Gastrocnemius medialis (tissue), 4 donors: Measurements from ENCODE around the gene SART3. TPM values are rescaled to one million over a fixed set of nuclear protein-coding genes. Genes with fewer than 3 reads are reported as not detected.
"Not testable (repeated sequence)": the region's sequence is repeated elsewhere in the genome, so short reads cannot be mapped to it uniquely, and the experiment has no call there.

Experiments
- ATAC-seq, 2 donors: fragments of 150-250 bp; one replicate each; pipeline ENCODE4 v1.9.1; 2016
- DNase-seq, 2 donors: peaks; one replicate each; pipeline ENCODE4 v3.0.0-alpha.2; 2019
- H3K27ac ChIP-seq, 4 donors: fragments of 200-600 bp; sonication (generic); 1 replicate in 1 of 4; 2 replicates in 3 of 4; pipeline ENCODE4 v1.5.1; 2016 to 2018; ENCODE audit warnings: mild to moderate bottlenecking in 2 of 4, moderate library complexity in 1 of 4
- H3K27me3 ChIP-seq, 3 donors: fragments of 200-600 bp; sonication (generic) in 2 of 3; 1 replicate in 1 of 3; 2 replicates in 2 of 3; pipeline versions ENCODE4 v1.5.1 to v1.6.0; 2016 to 2019; ENCODE audit warnings: mild to moderate bottlenecking in 1 of 3, moderate library complexity in 1 of 3
- H3K36me3 ChIP-seq, 2 donors: fragments of 200-600 bp; sonication (generic) in 1 of 2; one replicate each; pipeline ENCODE4 v1.5.1; 2017 to 2018
- H3K4me1 ChIP-seq, 2 donors: fragments of 200-600 bp; sonication (generic) in 1 of 2; one replicate each; pipeline ENCODE4 v1.5.1; 2016 to 2017; ENCODE audit warnings: mild to moderate bottlenecking in 2 of 2
- H3K4me3 ChIP-seq, 4 donors: fragments of 200-600 bp; sonication (generic) in 3 of 4; 1 replicate in 1 of 4; 2 replicates in 3 of 4; pipeline ENCODE4 v1.5.1; 2016 to 2019; ENCODE audit warnings: mild to moderate bottlenecking in 2 of 4
- H3K9me3 ChIP-seq, 3 donors: fragments of 200-600 bp; sonication (generic) in 2 of 3; 1 replicate in 1 of 3; 2 replicates in 2 of 3; pipeline ENCODE4 v1.5.1; 2016 to 2019
- CTCF ChIP-seq, 5 experiments: fragments of 450-650 bp in 3 of 5; fragments of 200-600 bp in 2 of 5; sonication (generic) in 2 of 5; IDR thresholded peaks in 4 of 5; conservative IDR thresholded peaks in 1 of 5; 1 replicate in 4 of 5; 2 replicates in 1 of 5; pipeline ENCODE4 v1.5.1; 2016 to 2019; ENCODE audit warnings: antibody characterized with exemption in 5 of 5, mild to moderate bottlenecking in 3 of 5, moderate library complexity in 3 of 5
- POLR2A ChIP-seq, 2 donors: fragments of 450-650 bp; IDR thresholded peaks; one replicate each; pipeline ENCODE4 v1.6.1; 2017; ENCODE audit warnings: antibody characterized with exemption in 2 of 2, mild to moderate bottlenecking in 2 of 2, moderate library complexity in 2 of 2
- in situ Hi-C, 4 donors: fragments of 200-750 bp; cut with MboI; loops; one replicate each; pipeline versions ENCODE4 v1.15.0 to v1.8.0; 2017; ENCODE audit warnings: low sequenced_read_pairs in 4 of 4
- intact Hi-C: fragments of 100-400 bp; cut with DNase I; formaldehyde crosslinking; loops from one replicate; pipeline ENCODE4 v1.15.1; 2023; ENCODE audit warnings: low total_unique reads
- total RNA-seq, 4 donors: library from RNA; depleted of rRNA; stranded (reverse); fragments of >200 nt; gene quantifications; one replicate each; pipeline versions ENCODE4 v1.1.0 to v1.2.3, GENCODE V29; 2016

The SART3 gene
- total RNA-seq, 4 donors from 2014 or later = 38.1 to 52.6 (median 51.3) TPM

GRCh38 chr12:108495054-108495453 lies 65.9 kb downstream of the SART3 start:
- intact Hi-C loops (no loop called here), in situ Hi-C loops (no loop called here)
- TF ChIP-seq CTCF (IDR thresholded peaks at IDR 0.05 in 4 of 5, conservative IDR thresholded peaks at IDR 0.05 in 1 of 5) (peak in 2 of 5 experiments; percentile 10 to 40), POLR2A (IDR thresholded peaks at IDR 0.05) (no peak)
- Histone ChIP-seq H3K27me3 (peaks cover 0 to 4% (median 0%) of the 10 kb centered on the region in 3 donors), H3K9me3 (no peaks in the 10 kb centered on the region), H3K4me1 (no peaks in the 10 kb centered on the region), H3K4me3 (no peak overlapping the region), H3K36me3 (no peaks in the 10 kb centered on the region), H3K27ac (no peak overlapping the region)
- no peak for DNase-seq
- ATAC-seq = no peak

- Histone ChIP-seq H3K9me3 (peaks cover 0 to 3% (median 0%) of the 10 kb centered on the region in 3 donors), H3K27me3 (peaks cover 0 to 5% (median 0%) of the 10 kb centered on the region in 3 donors), H3K4me3 (no peak overlapping the region), H3K4me1 (no peaks in the 10 kb centered on the region), H3K27ac (no peak overlapping the region), H3K36me3 (no peaks in the 10 kb centered on the region)
- DNase-seq = no peak
- no peak for ATAC-seq
- in situ Hi-C loops (no loop called here), intact Hi-C loops (no loop called here)
- TF ChIP-seq POLR2A (IDR thresholded peaks at IDR 0.05) = no peak
- no peak for TF ChIP-seq CTCF (IDR thresholded peaks at IDR 0.05 in 4 of 5, conservative IDR thresholded peaks at IDR 0.05 in 1 of 5)
Measured at GRCh38 chr12:108491256-108491655, 69.7 kb downstream of the SART3 start.

- H3K36me3 ChIP-seq, H3K27ac ChIP-seq, H3K4me1 ChIP-seq, H3K27me3 ChIP-seq, intact Hi-C loops, H3K4me3 ChIP-seq, ATAC-seq, H3K9me3 ChIP-seq, in situ Hi-C loops, DNase-seq: not testable (repeated sequence)
Measured at GRCh38 chr12:108487029-108487428, 73.9 kb downstream of the SART3 start.

- in situ Hi-C loops, H3K4me3 ChIP-seq, H3K9me3 ChIP-seq, H3K27me3 ChIP-seq, ATAC-seq, H3K4me1 ChIP-seq, H3K27ac ChIP-seq, intact Hi-C loops, H3K36me3 ChIP-seq, DNase-seq: not testable (repeated sequence)
Measured at GRCh38 chr12:108485371-108485770, 75.6 kb downstream of the SART3 start.

- ATAC-seq = no peak
- Histone ChIP-seq H3K36me3 (no peaks in the 10 kb centered on the region), H3K4me3 (no peak overlapping the region), H3K27me3 (peaks cover 0 to 5% (median 4%) of the 10 kb centered on the region in 3 donors), H3K4me1 (no peaks in the 10 kb centered on the region), H3K27ac (no peak overlapping the region), H3K9me3 (peaks cover 0 to 3% (median 0%) of the 10 kb centered on the region in 3 donors)
- DNase-seq = no peak
- in situ Hi-C loops (no loop called here), intact Hi-C loops (no loop called here)
- TF ChIP-seq CTCF (IDR thresholded peaks at IDR 0.05 in 4 of 5, conservative IDR thresholded peaks at IDR 0.05 in 1 of 5) = no peak
- no peak for TF ChIP-seq POLR2A (IDR thresholded peaks at IDR 0.05)
Measured at GRCh38 chr12:108484845-108485244, 76.1 kb downstream of the SART3 start.

- DNase-seq = no peak
- in situ Hi-C loops (no loop called here), intact Hi-C loops (no loop called here)
- ATAC-seq = no peak
- no peak overlapping the region for H3K27ac ChIP-seq
- H3K4me1 ChIP-seq = no peaks in the 10 kb centered on the region
- H3K4me3 ChIP-seq = no peak overlapping the region
- peaks cover 0 to 3% (median 0%) of the 10 kb centered on the region in 3 donors for H3K9me3 ChIP-seq
- no peak for TF ChIP-seq POLR2A (IDR thresholded peaks at IDR 0.05)
- no peak for TF ChIP-seq CTCF (IDR thresholded peaks at IDR 0.05 in 4 of 5, conservative IDR thresholded peaks at IDR 0.05 in 1 of 5)
- peaks cover 0 to 5% (median 4%) of the 10 kb centered on the region in 3 donors for H3K27me3 ChIP-seq
- no peaks in the 10 kb centered on the region for H3K36me3 ChIP-seq
Measured at GRCh38 chr12:108484431-108484830, 76.5 kb downstream of the SART3 start.
